Activated gamma-delta T cell (primary cell): Measurements from ENCODE around the gene TMEM175.

Source experiments
- DNase-seq: peaks from one replicate; lab custom pipeline; 2025; lab: John Stamatoyannopoulos, UW

The TMEM175 gene

DNA sequence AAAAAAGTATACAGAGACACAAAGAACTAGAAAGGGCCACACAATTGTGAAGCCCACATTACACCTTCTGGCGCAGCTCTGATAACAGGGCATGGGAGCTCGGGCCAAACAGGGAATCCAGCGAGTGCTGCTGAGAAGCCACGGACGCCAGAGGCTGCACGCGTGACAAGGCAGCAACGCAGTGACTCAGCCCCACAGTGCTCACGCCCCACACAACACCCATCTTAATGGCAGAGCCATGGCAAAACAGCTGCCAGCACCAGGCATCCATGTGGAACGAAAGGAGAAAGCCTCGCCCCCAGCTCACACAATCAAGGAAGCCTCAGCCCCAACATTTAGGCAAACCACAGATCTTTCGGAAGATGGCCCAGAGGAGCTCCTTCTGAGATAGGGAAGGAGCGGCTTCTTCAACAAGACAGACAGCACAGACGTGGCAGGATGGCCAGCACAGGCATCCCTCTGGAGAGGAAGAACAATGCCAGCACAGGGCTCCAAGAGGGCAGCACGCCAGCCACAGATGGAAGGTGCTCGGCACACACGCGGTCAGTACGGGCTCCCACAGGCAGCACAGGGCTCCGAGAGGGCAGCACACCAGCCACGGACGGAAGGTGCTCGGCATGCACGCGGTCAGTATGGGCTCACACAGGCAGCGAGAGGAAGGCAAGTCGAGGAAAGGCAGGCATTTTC lies 33.2 kb upstream of the TMEM175 start:
- no peak for DNase-seq

DNA sequence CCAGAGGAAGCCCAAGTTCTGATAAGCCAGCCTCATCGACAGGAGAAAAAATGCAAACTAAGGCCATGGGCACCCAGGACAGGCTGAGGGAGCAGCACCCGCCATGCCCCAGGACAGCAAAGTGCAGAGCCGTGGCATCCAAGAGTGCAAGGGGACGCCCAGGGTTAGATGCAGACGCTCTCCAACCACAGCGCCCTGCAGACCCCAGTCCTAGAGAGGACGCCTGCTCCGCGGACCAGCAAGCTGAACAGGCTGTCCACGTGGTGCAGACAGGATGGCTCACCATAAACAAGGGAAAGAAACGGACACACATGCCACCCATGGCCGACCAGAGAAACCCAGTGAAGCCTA lies 32.7 kb upstream of the TMEM175 start:
- DNase-seq: no peak

DNA sequence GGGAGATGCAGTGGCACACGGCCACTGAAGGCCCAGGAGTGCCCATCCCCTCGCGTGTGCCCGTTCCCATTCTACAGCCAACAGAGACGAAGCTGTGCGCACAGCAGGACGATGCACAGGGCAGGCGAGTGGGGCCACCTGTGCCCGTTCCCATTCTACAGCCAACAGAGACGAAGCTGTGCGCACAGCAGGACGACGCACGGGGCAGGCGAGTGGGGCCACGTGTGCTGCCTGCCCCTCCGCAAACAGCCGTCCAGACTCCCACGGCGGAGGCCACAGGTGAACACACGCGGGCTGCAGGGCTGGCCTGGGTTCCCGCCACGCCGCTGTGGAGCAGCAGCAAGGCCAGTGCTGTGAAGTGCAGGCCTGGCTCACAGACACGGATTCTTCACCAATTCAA lies 32.2 kb upstream of the TMEM175 start:
- no peak for DNase-seq

DNA sequence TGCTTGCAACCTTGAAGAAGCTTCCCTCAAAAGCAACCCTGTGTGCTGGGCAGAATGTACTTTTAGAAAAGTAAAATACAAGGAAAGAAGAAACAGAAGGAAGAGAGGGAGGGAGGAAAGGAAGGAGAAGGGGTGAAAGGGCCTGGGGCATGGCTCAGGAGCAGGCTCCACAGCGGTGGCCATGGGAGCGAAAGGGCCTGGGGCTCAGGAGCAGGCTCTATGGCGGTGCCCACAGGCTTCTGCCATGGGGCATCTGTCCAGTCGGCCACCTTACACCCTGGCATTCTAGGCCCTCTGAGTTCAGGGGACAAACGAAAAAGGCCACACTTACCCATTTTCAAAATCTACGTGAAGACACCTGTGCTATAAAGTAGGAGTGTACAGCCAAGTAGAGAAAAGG lies 31.5 kb upstream of the TMEM175 start:
- no peak for DNase-seq

DNA sequence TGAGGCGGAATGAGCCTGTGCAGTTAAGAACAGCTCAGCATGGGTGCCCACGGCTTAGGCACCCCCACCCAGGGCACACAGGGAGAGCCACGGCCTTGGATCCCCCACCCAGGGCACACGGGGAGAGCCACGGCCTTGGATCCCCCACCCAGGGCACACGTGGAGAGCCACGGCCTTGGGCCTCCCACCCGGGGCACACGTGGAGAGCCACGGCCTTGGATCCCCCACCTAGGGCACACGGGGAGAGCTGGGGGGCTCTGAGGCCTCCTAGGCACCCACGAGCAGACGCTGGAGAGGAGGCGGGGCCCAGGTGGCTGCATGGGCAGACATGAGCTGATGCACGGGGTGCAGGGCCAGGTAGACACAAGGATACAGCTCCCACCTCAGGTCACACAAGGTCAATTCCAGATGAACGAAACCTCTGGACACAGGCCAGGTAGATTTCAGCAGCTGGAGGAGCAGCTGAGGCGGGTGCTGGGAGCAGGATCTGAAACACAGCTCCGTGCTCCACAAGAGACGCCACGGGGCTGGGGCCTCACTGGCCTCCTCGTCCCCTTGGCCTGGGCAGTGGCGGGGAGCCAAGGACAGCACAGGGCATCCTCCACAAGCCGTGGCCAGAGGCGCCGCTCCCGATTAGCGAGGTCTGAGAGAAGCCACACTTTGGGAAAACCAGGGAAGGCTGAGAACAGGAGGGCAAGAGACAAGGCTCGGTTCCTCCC lies 30.9 kb upstream of the TMEM175 start:
- DNase-seq: no peak

DNA sequence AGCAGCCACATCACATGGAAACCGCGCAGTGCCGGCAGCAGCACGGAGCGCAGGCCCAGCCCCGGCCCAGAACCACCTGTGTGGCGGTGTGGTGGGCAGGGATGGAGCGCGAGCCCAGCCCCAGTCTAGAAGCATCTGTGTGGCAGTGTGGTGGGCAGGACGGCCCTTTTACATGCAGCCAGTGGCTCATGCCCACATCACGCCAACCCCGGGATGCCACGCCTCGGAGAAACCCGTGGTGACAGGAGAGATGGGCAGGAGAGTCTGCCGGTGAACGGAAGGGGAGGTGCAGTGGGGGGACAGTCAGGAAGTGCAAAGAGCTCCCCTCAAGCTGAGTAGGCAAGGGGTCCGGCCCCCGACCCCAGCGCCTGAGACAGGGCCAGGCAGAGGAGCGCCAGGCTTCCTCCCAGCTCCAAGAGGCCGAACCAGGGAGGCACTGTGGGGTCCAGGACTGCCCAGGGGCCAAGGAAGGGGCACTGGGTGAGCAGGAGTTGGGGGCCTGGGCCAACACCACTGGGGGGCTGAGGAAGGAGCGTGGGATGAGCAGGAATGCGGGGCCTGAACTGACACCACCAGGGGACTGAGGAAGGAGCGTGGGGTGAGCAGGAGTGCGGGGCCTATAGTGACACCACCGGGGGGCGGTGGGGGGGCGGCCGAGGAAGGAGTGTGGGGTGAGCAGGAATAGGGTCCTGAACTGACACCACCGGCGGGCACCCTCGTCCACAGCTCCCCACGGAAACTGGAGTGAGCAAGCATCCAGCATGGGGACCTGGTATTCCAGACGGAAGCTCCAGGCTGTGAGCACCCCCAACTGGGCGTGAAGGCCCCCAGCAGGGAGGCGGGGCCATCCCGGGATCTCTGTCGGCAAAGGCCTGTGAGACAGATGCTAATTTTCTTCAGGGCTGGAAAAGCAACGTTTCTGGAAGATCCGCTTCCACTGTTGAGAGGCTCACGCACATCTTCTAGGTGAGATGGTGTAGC lies 28.9 kb upstream of the TMEM175 start:
- no peak for DNase-seq

DNA sequence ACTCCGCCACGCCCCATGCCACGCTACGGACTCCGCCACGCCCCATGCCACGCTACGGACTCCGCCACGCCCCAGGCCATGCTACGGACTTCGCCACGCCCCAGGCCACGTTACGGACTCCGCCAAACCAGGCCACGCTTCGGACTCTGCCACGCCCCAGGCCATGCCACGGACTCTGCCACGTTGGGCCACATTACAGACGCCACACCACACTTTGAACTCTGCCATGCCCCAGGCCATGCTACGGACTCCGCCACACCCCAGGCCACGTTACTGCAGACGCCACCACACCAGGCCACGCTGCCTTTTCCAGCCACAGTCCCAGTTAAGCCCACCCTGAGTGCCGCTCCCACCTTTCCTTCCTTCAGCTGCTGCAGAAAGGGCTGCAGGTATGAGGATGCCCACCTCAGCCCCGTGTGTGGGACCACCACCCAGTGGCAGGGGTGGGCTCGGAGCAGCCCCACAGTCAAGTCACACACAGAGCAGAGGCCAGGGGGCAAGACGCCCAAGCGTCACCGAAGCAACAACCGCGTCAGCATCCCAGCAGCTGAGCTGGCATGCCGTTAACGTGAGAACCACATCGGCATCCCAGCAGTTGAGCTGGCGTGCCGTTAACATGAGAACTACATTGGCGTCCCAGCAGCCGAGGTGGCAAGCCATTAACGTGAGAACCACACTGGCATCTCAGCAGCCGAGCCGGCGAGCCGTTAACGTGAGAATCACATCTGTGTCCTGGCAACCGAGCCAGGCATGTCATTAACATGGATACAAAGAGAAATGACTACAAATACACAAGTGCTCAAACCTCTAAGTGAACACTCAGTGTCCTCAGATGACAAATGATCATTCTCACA lies 26.5 kb upstream of the TMEM175 start:
- no peak for DNase-seq

DNA sequence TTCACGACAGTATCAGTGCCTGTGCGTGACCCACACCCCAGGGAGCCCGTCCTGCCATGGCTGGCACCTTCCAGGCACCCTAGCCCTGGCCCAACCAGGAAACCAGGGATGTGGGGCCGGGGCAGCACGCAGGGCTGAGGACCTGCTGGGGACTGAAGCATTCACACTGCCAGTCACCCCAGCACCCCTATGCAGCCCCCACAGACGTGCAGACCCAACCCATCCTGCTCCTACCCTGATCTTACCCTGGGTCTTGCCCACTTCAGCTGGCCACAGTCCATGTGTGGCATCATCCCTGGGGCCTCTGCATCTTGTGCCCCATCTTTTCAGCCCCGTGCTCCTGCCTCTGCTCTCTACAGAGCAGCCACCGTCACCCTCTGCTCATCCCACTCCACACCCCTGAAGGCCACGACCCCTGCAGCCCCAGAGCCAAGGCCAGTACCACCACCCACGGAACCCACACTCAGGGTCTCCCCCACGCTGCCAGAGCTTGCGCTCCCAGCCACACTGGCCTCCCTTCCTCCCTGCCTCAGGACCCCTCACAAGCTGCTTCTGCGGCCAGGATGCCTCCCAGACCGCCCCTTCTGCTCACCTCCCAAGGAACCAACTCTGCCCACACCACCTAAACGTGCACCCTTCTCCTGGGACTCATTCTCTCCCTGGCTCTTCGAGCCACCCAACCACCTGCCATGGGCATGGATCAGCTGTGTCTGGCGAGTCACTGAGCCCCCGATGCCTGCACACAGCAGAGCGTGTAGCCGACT lies 25.7 kb upstream of the TMEM175 start:
- no peak for DNase-seq

DNA sequence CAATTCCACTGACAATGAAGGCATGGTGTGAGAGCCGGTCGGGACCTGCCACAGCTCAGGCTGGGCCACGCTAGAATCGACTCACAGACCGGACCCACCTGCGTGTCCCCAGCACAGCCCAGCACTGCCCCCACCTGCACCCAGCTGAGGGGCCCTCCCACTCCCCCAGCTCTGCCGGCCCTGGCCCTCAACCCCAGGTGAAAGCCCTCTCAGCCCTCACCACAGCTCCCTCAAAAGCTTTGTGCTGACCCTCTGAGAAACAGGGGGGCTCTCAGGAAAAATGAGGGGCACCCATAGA lies 25.2 kb upstream of the TMEM175 start:
- no peak for DNase-seq

DNA sequence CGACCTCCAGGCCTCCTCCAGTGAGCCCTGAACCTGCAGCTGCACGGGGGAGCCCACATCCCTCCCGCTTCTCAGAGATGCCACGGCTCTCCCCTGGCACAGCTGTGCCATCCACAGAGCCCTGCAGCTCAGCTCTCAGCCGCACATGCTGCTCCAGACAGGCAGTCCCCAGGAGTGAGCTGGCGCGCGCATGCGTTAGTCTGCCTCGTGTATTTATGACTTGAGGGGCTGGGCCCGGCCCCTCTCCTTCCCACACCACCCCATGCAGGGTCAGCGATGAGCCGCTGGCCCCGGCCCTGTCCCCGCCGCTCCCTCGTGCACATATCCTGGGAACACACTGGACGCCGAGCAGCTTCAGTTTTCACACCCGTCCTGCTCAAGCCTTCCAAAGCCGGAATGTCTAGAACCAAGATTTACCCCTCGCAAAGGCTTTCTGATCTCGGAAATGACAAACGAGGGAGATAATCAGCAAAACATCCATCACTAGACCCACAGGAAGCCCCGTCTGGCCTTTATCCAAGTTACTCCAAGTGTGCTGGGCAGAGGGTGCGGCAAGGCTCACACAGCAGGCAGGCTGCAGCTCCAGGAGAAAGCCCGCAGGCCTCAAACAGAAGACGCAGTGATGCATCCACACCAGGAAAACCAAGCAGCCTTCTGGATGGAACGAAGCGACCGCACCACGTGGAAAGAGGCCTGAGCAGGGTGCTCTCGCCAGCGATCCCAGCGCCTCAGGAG lies 24.4 kb upstream of the TMEM175 start:
- DNase-seq: no peak

DNA sequence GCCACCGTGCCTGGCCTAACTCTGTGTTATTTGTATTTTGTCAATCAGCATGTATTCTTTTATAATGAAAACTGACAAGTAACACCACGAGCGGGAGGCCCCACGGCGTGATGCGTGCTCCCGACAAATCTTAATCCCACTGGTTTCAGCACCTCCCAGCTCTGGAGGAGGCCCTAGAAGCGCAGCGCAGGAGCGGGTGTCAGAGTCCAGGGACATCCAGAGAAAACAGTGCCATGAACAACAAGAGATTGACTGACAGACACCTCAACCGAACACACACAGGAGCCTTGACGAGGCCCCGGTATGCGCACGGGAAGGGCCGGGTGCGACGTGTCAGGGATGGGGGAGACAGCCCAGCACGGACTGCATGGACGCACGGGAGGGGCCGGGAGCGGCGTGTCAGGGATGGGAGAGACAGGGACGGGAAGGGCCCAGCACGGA lies 23.1 kb upstream of the TMEM175 start:
- no peak for DNase-seq

DNA sequence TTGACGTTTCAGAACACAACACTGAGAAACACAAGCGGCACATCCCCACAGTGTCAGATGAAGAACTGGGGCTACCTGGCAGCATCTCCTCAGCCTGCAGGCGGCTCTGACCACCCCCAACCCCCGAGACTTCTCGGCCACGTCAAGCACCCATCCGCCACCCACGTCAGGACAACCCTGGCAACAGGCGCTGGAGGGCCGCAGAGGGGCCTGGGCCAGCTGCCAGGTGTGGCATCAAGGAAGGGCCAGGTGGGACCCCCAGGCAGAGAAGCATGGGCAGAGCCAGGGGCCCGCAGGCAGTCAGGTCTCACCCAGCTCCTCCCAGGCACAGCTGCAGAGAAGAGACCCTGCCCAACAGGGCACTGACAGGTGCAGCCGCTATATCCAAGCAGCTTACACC lies 22.4 kb upstream of the TMEM175 start:
- DNase-seq: no peak

DNA sequence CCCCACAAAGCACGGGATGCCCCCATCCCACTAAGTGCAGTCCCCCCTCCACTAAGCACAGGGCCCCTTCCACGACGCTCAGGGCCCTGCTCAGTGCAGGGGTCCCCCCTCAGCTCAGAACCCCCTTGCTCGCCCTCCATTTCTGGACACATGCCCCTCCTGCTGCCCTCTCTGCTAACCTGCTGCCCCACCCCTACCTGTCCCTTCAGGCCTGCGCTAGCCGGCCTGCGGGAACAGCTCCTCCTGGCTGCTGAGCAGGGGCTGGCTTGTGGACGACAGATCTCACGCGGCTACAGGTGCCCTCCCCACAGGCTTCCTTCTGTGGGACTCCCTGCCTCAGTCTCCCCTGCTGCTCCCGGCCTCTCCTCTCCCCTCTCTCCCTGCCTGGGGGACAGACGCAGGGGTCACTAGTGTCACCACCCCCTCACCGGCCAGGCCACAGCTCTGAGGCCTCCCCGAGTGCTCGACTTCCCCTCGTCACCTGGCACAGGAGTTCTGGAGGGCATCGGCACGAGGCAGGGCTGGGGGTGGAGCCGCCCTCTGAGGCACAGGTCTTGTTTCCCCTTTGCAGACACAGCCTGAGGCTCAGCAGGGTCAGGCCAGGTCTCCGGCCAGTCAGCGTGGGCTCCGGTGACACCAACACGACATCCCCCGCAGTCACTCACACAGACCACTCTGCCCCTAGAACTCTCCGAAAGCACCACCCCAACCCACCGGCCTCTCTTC lies 21.7 kb upstream of the TMEM175 start:
- no peak for DNase-seq

DNA sequence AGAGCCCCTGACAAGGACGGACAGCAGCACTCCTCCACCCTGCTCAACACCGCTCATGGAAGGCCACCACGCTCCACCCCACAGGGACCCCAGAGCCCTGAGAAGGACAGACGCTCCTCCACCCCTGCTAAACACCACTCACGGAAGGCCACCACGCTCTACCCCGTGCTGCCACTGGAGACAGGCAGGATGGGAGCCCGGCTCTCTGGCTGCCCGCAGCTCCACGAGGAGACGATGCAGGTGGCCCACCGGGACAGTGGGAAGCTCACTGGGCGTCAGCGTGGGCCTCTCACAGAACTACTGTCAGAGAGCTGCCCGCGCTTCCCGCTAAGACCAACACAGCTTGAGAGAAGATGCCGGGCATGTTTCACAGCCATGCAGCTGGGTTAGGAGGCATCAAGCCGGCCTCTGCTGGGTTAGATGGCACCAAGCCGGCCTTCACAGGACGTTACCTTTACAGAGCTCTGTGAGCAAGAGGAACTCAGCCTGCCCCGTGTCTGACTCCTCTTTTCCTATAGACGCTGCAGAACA lies 21.0 kb upstream of the TMEM175 start:
- DNase-seq: no peak

DNA sequence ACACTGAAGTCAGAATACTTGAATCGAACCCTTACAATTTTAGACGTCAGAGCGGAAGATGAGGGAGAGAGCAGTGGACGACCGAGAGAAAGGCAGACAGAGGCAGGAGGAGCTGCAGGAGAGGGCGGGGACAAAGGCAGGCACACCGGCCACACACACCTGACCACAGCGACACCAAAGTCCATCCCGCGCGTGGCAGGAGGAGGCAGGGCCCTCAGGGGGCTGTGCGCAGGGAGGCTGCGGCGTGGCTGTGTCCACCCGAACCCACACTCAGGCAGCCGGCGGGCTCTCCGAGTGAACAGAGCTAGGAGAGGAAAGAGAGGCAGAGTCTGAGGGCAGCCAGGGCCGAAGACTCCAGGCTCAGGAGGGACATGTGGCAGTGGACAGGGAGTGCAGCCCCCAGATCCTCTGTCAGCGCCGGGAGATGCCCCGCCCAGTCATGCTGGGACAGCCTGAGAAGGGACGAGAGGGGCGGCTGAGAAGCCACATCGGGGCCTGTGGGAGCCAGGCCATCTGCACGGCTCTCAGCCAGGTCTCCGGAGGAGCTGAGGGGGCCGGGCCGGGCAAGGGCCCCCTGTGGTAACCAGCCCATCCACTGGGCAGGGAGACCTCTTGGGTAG lies 20.3 kb upstream of the TMEM175 start:
- no peak for DNase-seq

DNA sequence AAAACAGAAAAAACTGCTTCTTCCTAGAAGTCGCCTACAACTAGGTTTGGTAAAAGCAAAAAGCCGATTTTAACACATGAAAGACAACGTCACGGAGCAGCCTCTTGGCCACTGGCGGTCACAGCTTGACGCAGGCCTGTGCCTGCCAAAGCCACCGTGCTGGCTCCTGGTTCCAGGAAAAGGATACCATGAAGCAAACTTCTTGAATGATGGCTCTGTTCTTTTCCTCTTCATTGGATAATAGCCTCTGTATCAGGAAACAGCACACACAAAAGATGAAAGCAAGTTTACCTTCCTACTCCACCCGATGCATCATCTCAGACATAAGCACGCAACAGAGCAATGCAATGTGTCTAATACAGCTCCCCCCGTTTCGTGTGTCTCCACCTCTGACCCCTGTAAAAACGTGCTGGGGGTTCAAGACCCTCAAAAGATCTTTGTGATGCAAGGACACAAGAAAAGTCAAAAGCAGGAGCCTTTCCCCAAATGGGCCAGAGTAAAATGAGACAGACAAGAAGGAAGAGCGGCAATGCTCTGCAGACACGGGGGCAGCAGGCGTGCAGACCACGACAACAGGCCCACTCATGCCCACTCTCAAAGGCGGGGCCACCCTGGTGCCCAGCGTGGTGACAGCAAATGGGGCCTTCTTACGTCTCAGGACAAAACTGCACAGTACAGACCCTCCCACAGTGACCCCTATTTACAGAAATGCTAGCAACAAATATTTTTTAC lies 19.5 kb upstream of the TMEM175 start:
- no peak for DNase-seq

DNA sequence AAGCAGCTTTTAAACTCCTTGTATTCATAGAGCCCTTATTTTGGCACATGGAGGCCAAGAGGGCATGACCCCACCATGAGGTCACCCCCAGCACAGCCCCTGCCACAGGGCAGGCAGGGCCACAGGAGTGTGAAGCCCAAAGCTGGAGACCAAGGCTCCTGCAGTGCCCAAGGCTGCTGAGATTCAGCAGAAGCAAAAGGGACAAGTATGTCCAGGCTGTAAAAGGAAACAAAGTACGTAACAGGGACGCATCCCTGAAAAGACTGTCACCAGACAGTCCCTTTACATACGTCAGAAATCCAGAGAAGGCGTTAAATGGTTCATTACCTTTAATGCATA lies 19.0 kb upstream of the TMEM175 start:
- DNase-seq: no peak

DNA sequence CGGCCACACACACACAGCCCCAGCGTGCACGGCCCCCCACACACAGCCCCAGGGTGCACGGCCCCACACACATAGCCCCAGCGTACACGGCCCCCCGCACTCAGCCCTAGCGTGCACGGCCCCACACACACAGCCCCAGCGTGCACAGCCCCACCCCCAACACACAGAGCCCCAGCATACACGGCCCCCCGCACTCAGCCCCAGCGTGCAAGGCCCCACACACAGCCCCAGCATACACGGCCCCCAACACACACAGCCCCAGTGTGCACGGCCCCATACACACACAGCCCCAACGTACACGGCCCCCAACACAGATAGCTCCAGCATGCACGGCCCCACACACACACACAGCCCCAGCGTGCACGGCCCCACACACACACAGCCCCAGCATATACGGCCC lies 17.7 kb upstream of the TMEM175 start:
- no peak for DNase-seq
